GM21423 (cell line): ENCODE results near the gene TLNRD1.

Source experiments
- ATAC-seq: cut with Tn5 transposase; IDR thresholded peaks from one replicate; pipeline ENCODE4 v1.9.1; 2021; ENCODE audit warnings: mild to moderate bottlenecking, moderate library complexity; ENCODE audit not compliant: unreplicated experiment

TLNRD1 gene

DNA sequence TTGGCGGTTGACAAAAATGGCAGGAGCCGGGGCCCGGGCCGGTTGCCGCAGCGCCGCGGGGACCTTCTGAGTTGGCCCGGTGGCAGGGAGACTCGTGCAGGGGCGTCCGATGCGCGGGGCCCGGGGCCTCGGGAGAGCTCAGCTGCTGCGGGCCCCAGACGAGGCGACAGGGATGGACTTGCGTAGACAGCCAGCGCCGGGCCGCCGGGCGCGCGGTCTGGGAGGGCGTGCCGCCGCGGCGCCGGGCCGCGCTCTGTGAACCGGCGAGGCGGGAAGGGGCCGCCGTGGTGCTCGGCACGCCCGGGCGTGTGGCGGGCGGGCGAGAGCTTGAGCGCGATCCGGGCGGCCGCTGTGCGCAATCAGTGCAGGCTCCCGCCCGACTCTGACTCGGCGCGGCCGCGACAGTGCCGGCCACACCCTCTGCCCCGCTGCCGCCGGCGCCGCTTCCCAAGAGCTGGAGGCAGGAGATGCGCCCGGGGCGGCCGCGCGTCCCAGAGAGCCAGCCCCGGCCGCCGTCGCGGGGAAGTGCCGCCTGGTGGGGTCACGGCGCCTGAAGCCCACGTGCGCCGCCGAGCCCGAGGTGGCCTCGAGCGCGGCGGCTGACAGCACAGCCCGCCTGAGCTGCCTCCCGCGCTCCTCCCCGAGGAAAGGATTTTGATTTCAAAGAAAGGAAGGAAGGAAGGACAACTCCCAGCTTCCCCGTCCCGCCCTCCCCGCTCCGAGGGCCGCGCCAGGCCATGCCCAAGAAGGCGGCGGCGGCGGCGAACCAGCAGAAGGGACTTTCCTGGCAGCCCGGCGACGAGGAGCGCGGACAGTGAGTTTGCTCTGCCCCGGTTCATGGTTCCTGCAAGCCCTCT, 657 bp downstream of the TLNRD1 start:
- ATAC-seq = peak; percentile 32

DNA sequence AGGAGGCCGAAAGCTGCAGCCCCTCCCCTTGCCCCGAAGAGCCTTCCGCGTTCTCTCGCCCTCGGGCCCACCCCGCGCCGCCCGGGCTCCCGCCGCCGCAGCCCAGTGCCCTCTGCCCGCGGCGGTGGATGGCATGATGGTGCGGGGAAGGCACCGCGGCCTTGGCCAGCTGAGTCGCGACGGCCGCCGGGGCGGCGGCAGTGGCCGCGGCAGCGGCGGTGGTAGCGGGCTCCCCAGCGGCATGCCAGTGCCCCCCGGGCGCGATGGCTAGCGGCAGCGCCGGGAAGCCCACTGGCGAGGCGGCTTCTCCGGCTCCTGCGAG, 1.2 kb downstream of the TLNRD1 start:
- no peak for ATAC-seq

DNA sequence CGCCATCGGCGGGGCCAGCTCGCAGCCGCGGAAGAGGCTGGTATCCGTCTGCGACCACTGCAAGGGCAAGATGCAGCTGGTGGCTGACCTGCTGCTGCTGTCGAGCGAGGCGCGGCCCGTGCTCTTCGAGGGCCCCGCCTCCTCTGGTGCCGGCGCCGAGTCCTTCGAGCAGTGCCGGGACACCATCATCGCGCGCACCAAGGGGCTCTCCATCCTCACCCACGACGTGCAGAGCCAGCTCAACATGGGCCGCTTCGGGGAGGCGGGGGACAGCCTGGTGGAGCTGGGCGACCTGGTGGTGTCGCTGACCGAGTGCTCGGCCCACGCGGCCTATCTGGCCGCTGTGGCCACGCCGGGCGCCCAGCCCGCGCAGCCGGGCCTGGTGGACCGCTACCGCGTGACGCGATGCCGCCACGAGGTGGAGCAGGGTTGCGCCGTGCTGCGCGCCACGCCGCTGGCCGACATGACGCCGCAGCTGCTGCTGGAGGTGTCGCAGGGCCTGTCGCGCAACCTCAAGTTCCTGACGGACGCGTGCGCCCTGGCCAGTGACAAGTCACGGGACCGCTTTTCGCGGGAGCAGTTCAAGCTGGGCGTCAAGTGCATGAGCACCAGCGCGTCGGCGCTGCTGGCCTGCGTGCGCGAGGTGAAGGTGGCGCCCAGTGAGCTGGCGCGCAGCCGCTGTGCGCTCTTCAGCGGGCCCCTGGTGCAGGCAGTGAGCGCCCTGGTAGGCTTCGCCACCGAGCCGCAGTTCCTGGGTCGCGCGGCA, 1.8 kb downstream of the TLNRD1 start:
- ATAC-seq = no peak

DNA sequence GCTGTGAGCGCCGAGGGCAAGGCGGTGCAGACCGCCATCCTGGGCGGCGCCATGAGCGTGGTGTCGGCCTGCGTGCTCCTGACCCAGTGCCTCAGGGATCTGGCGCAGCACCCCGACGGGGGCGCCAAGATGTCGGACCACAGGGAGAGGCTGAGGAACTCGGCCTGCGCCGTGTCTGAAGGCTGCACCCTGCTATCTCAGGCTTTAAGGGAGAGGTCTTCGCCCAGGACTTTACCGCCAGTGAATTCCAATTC, 2.3 kb downstream of the TLNRD1 start:
- no peak for ATAC-seq

DNA sequence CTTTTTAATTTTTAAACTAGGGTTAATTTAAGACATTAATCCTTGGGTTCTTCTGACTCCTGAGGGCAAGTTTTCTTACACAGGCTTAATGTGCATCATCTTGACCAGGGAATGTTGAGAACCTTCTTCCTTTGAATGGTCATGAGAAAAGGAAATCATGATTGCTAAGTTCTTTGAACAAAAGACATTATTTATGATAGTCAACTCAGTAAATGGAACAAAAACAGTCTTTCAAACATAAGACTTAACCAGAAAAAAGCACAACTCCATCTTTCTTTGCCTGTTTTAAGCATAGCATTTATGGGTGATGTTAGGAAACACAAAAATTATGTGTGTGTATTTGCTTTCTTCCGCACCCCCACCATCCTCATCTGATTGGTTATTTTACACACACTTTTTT, 5.4 kb downstream of the TLNRD1 start:
- no peak for ATAC-seq

DNA sequence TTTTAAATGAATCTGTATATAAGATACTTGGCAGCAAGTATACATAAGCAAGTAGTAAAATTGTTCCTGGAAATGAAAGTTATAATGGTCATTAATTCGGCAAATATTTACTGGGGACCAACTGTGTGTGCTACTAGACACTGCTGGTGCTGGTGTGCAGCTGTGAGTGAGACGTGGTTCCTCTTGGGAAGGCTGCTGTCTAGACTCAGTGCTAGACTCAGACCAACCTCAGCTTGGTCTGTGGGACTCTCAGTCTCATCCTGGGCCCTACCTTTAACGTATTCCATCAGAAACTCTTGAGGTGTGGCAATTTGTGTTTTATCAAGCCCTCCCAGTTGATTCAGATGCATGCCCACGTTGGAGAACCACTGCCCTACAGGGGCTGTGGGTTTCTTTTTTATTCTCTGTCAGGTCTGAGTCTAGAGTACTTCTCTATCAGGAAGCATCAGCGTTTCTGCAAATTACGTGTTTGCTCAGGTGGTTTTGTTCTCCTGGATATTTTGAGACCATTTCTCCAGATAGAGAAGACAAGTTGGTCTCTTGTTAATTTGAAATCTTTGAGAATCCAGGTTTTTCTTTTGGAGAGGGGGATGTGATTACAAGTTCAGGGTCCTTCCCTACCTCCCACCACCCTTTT, 6.8 kb downstream of the TLNRD1 start:
- no peak for ATAC-seq

DNA sequence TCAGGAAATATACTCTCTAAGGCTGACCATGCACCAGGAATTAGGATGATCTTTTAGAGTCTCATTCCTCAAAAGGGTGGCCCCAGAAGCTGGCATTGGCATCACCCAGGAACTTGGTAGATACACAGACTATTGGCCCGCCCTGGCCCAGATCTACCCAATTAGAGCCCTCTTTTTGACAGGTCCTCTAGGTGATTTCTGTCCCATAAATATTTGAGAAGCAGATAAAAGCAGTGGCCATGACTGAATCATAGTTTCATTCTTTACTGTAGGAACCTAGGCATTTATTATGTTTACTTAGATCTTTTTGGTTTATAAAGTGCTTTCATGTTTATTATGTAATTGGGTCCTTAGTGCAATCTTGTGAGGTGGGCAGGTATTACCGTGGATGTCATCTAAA, 7.6 kb downstream of the TLNRD1 start:
- ATAC-seq = no peak

DNA sequence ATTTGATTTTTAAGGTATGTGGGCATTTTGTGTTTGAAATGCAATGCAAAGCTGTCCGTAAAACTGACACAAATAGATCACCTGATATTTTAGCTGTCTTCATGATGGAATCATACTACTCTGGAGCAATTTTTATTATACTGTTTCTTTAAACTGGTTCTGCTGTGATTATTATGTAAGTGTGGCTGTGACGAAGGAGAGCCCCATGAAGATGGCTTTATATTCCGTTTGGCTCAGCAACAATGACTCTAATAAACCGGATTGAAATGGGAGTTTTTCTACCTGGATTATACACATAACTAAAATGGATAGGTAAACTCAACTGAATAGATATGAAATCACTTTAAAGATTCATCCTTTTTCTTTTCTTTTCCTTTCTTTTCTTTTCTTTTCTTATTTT, 9.4 kb downstream of the TLNRD1 start:
- no peak for ATAC-seq

DNA sequence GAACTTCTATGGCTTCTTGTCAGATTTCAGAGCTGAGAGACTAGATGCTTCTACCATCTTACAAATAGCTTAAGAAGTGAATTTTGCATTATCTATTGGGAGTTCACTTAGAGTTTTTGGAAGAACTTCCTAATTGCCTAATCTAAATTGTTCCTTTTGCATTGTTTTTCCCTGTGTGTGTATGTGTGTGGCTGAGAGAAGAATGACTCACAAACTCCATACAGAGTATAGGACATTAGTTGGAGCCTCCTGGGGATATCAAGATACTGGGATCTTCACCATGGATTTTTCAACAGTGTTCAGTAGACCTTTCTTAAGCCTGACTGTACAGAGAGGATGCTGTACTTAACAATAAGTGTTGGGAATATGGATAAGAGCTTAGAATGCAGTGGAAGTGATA, 10.9 kb downstream of the TLNRD1 start:
- ATAC-seq = no peak

DNA sequence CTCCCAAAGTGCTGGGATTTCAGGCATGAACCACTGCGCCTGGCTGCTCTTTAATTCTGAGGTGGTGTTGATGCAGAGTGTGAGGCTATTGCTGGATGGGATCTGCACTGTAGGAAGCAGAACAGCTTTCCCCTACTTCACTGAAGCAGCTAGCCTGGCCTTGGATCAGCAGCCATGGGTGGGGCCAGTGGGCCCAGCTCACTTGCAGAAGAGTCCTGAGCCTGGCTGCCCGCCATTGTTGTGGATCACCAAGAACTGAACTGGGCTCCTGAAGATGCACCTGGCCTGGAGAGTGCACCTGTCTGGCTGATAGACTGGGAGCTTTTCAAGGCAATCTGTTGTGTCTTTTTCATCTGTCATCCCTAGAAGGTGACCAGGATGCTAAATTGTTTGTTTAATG, 11.9 kb downstream of the TLNRD1 start:
- no peak for ATAC-seq

DNA sequence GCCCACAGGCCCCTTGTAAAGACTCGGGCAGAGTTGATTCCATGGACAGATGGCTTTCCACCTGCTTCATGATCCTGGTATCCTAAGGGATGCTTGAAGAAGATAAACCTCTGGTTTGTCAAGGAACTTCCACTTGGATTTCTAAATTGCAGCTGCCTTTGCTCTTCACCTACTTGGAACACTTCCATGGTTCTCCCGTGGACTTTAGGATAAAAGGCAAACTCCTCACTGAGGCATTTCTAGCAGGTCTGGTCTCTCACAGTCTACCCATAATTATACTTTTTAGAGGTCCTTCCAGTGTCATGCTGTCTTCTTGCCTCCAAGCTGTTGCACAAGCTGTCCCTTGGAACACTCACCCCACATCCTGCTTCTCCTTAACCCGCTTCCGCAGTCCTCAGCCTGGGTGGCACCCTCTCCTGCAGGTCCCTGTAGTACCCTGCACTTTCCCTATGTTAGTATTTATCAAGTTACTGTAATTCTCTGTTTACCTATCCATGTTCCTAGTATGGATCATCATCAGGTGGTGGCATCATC, 12.7 kb downstream of the TLNRD1 start:
- ATAC-seq = no peak

DNA sequence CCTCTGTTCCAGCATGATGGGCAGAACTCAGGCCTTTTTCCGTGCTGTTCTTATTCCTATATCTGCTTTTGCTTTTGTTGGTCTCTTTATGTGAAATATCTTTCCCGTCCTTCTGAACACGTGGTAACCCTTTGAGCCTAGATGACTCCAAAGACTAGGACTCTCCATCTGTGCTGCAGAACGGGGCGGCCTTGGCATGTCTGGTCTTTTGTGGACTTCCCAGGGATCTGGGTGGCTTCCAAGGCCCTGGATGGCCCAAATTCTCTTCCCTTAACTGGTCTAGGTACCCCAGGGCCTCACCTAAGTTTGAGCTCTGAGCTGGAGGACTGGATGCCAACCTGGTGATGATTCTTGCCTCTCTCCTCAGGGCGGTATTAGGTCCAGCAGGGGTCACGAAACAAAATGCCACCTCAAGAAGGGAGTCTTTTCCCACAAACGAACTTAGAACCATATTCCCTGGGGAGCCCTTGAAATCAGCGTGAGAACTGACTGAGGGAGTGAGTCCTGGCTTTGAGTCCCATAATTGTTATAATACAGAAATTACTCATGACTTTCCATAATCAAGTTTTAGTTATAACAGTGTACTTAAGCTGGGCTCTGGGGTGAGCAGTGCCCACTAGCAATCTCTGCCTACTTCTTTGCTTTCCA, 13.8 kb downstream of the TLNRD1 start:
- ATAC-seq = no peak

DNA sequence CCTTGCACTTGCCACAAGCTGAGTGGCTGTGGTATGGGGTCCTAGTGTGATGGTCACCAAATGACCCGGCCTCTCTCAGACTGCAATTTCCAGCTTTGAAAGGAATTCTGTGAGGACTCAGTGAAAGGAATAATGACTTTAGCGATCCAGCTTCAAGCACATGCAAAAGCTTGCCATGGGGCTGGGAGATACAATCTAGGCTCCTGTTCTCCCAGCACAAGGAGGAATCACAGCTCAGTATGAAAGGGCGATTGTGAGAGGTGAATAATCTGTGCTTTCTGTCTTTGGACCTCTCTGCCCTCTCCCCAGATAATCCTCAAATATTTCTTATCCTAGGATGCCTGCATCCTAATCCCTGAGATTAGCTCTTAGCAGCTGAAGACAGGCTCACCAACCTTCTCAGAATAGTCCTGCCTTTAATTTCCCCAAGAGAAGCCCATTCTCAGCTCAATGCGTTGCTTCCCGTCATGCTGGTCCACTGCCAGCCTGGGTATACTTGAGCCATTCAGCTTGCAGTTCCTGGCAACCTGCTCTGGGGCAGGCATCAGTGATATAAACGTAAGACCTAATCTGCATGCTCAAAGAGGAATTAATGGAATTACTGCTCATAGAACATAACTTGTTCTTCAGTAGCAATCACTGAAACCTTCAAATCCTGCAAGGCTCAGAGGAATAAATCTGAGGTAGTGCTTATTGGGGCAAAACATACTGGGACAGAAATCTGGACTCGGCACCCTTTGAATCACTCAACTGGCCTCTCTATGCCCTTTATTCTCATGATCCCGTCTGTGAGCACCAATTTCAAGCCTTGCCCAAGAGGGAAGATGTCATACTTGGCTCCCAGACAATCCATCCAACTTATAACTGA, 15.1 kb downstream of the TLNRD1 start:
- ATAC-seq = no peak

DNA sequence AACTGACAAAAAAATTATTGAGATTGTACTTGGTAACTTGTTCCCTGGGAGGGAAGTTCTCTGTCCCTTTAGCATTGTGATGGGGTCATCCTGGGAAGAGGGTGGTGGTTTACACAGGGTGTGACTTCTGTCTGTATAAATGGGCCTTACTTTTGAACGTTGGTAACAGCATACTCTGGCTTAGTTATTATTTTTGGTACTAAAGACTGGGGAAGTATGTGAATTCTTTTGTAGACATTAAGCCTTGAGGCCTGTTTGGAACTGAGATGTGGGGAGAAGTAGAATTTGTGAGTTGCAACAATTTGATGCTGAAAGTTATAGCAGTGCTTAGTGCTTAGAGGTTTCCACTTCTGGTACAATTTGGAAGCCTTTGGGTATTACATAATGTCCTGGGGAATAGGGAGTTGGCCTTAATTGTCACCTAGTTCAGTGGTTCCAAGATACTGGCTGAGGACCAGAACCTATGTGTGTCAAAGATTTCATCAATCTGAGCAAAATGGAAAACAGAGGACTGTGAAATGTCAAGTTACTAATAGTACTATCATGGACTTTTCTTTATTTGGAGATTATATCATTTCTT, 15.9 kb downstream of the TLNRD1 start:
- ATAC-seq = no peak

DNA sequence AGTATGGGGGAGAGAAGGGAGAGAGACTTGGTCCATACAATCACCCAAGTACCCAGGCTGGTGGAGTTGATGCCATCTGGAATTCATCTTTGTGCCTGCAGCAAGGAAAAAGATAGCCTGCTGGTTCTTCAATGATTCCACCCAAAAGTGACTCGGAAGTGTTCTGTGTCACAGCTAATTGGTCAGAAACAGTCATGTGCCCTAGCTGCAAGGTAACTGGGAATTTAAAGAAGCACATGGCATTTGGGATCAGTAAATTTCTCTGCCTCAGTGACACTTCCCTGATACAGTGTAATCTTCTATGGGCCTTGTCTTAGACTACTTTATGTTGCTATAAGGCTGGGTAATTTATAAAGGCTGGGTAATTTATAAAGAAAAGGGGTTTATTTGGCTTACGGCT, 17.5 kb downstream of the TLNRD1 start:
- no peak for ATAC-seq

DNA sequence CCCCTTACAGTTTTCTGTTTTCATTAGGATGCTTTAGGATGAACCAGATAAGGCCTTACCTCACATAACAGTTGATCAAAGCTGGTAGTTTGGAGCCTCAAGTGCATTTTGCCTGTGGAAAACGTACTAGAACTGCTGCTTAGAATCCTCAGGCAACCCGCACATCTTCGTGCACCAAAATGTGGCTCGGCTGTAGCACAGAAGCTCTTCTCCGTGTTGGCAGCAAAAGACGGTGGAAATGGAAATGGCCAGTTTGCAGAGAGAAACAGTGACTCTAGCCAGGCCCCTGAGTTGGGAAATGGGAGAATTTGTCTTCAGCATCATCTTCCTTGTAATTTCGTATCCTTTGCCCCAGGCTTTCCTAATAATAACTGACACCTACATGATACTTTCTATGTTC, 20.6 kb downstream of the TLNRD1 start:
- no peak for ATAC-seq

DNA sequence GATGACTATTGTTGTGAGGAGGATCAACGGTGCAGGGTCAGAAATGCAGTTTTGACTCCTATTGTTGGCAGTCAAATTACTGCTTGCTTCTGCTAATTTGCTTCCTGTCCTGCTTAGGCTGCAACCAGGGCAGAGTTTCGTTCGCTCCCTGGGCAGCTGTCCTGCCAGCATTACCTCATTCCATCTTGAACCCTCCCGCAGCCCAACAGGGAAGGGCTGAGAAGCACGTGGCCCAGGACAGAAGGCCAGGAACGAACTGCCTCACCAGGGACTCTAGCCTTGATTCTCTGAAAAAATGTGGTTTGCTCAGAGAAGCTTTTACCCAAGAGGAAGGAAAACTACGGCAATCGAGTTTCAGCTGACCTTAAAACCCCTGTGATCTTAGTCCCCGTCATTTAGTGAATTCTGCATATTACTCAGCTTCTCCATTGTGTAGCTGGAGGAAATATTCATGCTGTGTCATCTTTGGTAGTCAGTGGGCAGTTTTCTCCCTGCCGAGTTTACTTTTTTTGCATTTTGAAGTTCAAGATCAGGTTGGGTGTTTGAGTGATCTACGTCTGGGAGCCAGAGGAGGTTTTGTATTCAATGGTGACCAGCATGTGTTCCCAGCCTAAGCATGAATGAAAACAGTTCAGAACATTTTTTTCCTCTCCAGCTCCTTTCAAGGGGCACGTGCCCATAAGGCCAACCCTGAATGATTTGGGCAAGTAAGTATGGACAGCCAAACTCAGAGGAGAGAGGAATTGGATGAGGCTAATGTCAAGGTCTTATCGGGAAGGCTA, 23.0 kb downstream of the TLNRD1 start:
- peak; percentile 93 for ATAC-seq

DNA sequence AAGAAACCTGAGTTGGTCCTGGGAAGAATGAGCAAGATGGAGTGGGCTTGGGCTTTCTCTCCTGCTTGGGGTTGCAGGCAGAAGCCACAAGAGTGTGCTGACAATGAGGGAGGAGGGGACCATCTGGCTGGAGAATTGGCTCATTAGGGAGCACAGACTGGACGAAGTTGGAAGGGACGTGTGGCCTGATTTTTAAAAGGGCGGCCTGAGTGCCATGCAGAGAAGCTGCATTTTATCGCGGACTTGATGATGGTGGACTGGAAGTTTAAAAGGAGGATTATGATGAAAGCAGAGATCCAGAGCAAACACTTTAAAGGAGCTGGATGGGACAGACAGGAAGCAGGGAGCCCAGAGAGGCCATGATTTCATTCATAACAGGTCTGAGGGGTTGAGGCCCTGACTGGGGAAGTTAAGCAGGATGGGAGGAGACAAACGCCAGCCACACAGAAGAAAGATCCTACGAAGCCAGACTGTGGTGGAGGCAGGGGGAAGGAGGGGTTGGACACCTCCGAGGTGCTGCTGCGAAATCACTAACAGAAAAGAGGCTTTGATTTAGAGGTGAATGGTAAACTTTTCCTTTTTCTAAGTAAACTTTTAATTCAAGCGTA, 23.6 kb downstream of the TLNRD1 start:
- ATAC-seq = no peak

DNA sequence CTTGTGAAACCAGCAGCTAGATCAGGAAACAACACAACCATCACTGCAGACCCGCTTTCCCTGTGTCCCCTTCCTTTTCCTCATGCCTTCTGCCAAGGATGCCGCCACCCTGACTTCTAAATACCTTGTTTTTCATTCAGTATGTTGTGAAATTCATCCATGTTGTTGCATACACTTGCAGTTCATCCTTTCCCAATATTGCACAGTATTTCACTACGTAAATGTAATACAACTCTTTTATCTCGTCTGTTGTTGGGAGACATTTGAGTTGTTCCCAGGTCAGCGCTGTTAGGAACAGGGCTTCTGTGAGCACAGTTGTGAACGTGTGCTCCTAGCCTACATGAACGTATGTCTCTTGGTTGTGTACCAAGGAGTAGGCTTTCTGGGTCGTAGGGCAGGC, 24.2 kb downstream of the TLNRD1 start:
- ATAC-seq = no peak
